Endothelial cell of umbilical vein (primary cell): ENCODE data around the gene NRG3. TPM values are rescaled to one million over a fixed set of nuclear protein-coding genes. Genes with fewer than 3 reads are reported as not detected.

Source experiments
- BruUV-seq: library from RNA; stranded (reverse); fragments of 400-500 nt; replicated peaks from 2 replicates; lab custom pipeline; 2021; lab: Mats Ljungman, UMichigan
- CTCF ChIA-PET: fragments of 300-600, 350-600 bp; sonication (Branson Sonifier 250); formaldehyde crosslinking; loops from one replicate; lab custom pipeline; 2021; ENCODE audit warnings: antibody characterized with exemption, inconsistent platforms; lab: Charles Lee
- POLR2A ChIA-PET: fragments of 300-600, 350-600 bp; sonication (Branson Sonifier 250); formaldehyde crosslinking; loops from one replicate; lab custom pipeline; 2021; ENCODE audit warnings: antibody characterized with exemption, inconsistent platforms; lab: Charles Lee
- DNase-seq: peaks from one replicate; pipeline ENCODE4 v3.0.0-alpha.2; 2011; ENCODE audit warnings: low read depth, low spot score
- FAIRE-seq: peaks from 2 replicates; lab custom pipeline; 2011; peaks lifted over from hg19 to GRCh38; lab: Jason Lieb, UNC
- H2AFZ ChIP-seq: 2 replicates; pipeline ENCODE4 v1.6.0; 2012; ENCODE audit warnings: low read depth, low read length, control low read depth, inconsistent platforms
- H3K27ac ChIP-seq: 2 replicates; pipeline ENCODE4 v1.5.1; 2011; ENCODE audit warnings: low read depth, mild to moderate bottlenecking, control low read depth, low read length, moderate library complexity; ENCODE audit not compliant: insufficient read depth
- H3K27me3 ChIP-seq, 2 experiments: 2 replicates each; pipeline versions ENCODE4 v1.6.0 to v1.6.1; 2011; ENCODE audit warnings: low read length in 2 of 2, mixed read lengths in 1 of 2; ENCODE audit not compliant: control insufficient read depth in 2 of 2, insufficient read depth in 2 of 2
- H3K36me3 ChIP-seq, 2 experiments: 2 replicates in 1 of 2; 3 replicates in 1 of 2; pipeline ENCODE4 v1.5.1; 2011; ENCODE audit warnings: low read length in 2 of 2, mild to moderate bottlenecking in 1 of 2, moderate library complexity in 1 of 2; ENCODE audit not compliant: control insufficient read depth in 2 of 2, insufficient read depth in 2 of 2; ENCODE audit errors: extremely low read depth in 1 of 2
- H3K4me1 ChIP-seq: 3 replicates; pipeline ENCODE4 v1.5.1; 2011; ENCODE audit warnings: mild to moderate bottlenecking, low read length; ENCODE audit not compliant: control insufficient read depth, insufficient read depth; ENCODE audit errors: extremely low read depth
- H3K4me2 ChIP-seq: 2 replicates; pipeline ENCODE4 v1.6.1; 2011; ENCODE audit warnings: low read length, control low read depth, mixed read lengths; ENCODE audit not compliant: insufficient read depth
- H3K4me3 ChIP-seq, 3 experiments: fragments of 200-600 bp in 1 of 3; sonication (generic), shearing (Covaris generic) in 1 of 3; replicated peaks in 1 of 3; 2 replicates each; pipeline ENCODE4 v1.5.1; 2011 to 2016; ENCODE audit warnings: control low read depth in 3 of 3, low read length in 3 of 3, mild to moderate bottlenecking in 2 of 3, inconsistent platforms in 1 of 3, low read depth in 1 of 3, moderate library complexity in 1 of 3; ENCODE audit not compliant: insufficient read depth in 1 of 3
- H3K79me2 ChIP-seq: 2 replicates; pipeline ENCODE4 v1.6.0; 2012; ENCODE audit warnings: low read length, inconsistent platforms; ENCODE audit not compliant: control insufficient read depth, insufficient read depth
- H3K9ac ChIP-seq: replicated peaks from 2 replicates; pipeline ENCODE3; 2011; ENCODE audit warnings: low read length, control low read depth; ENCODE audit not compliant: insufficient read depth; ENCODE audit errors: extremely low read depth
- H3K9me1 ChIP-seq: replicated peaks from 3 replicates; pipeline ENCODE4 v1.6.0; 2011; ENCODE audit warnings: mild to moderate bottlenecking, low read length; ENCODE audit not compliant: control insufficient read depth, insufficient read depth; ENCODE audit errors: extremely low read depth
- H3K9me3 ChIP-seq: replicated peaks from 2 replicates; pipeline ENCODE4 v1.5.1; 2012; ENCODE audit warnings: low read length, inconsistent platforms; ENCODE audit not compliant: control insufficient read depth, insufficient read depth
- H4K20me1 ChIP-seq: replicated peaks from 2 replicates; pipeline ENCODE3; 2011; ENCODE audit warnings: mild to moderate bottlenecking, low read length; ENCODE audit not compliant: control insufficient read depth, insufficient read depth; ENCODE audit errors: extremely low read depth
- GATA2 ChIP-seq: IDR thresholded peaks from 2 replicates; pipeline ENCODE4 v1.7.0; 2011; ENCODE audit warnings: low read depth, mild to moderate bottlenecking, moderate library complexity, mixed read lengths, low read length; ENCODE audit not compliant: insufficient read length, insufficient read depth
- MYC ChIP-seq: IDR thresholded peaks from one replicate; pipeline ENCODE4 v1.6.1; 2011; ENCODE audit warnings: mild to moderate bottlenecking, low read depth, low read length
- POLR2AphosphoS5 ChIP-seq: IDR thresholded peaks from 2 replicates; pipeline ENCODE4 v1.6.1; 2012; ENCODE audit warnings: low read depth, mild to moderate bottlenecking, control low read depth, low read length, moderate library complexity; ENCODE audit not compliant: insufficient read depth
- dilution Hi-C: fragments of 300-500 bp; cut with MboI; formaldehyde crosslinking; loops from one replicate; pipeline ENCODE4 v1.15.0; 2019; ENCODE audit warnings: low sequenced_read_pairs; ENCODE audit not compliant: extremely low pct_ligation_motif_present
- intact Hi-C: fragments of 100-400 bp; cut with micrococcal nuclease; formaldehyde crosslinking; loops from one replicate; pipeline ENCODE4 v1.10.0; 2022
- polyA plus RNA-seq, 4 experiments: library from polyadenylated mRNA; depleted of rRNA in 3 of 4; stranded (reverse) in 3 of 4; unstranded in 1 of 4; fragments of >200 nt; gene quantifications; 2 replicates each; pipeline versions ENCODE4 v1.2.1 to v1.2.3, GENCODE V29; 2011 to 2012; ENCODE audit warnings: missing spikeins in 1 of 4
- total RNA-seq: library from RNA; stranded (reverse); gene quantifications from 2 replicates; pipeline ENCODE4 v1.2.3, GENCODE V29; 2021
- TF ChIP-seq, protein P1 (sequence below), 2 donors: IDR thresholded peaks; 1 replicate in 1 of 2; 2 replicates in 1 of 2; pipeline ENCODE4 v1.5.1; 2011; ENCODE audit warnings: low read length in 2 of 2, mild to moderate bottlenecking in 2 of 2, moderate library complexity in 2 of 2, control low read depth in 1 of 2, inconsistent platforms in 1 of 2, low read depth in 1 of 2; ENCODE audit not compliant: insufficient read depth in 1 of 2; ENCODE audit errors: extremely low read depth in 1 of 2

Gene NRG3
- total and polyA plus RNA-seq, 2 donors (not counting 3 experiments of a cell fraction or from before 2014, with no cell fraction given): 1.9 to 3.9 TPM

DNA sequence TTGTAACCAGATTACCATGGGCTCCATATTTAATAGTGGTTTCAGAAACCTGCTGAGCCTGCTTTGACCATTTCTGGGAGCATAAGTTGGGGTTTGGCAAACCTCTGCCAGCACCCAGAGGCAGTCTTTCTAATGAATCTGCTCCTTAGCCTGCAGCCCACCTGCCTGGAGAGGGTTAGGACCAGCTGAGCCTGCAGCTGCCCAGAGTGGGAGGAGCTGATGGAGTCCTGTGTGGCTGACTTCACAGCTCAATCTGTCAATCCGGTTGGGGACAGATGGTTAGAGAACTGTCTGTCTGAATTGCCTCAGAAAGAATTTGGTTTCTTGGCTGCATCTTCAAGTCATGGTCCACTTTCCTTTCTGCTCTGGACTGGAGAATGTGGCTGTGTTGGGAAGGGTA lies 444.6 kb downstream of the NRG3 start:
- Histone ChIP-seq H3K79me2 (no peaks in the 10 kb centered on the region), H3K4me1 (no peaks in the 10 kb centered on the region), H3K27me3 (no peaks in the 10 kb centered on the region), H3K36me3 (no peaks in the 10 kb centered on the region), H3K27ac (no peak overlapping the region), H3K9me1 (no peaks in the 10 kb centered on the region), H3K4me2 (no peak overlapping the region), H3K9ac (no peak overlapping the region), H4K20me1 (no peaks in the 10 kb centered on the region), H3K4me3 (no peak overlapping the region), H3K9me3 (no peaks in the 10 kb centered on the region), H2AFZ (no peak overlapping the region)
- CTCF ChIA-PET: no interaction called here
- dilution Hi-C loops (no loop called here), intact Hi-C loops (no loop called here)
- no TSS peak for BruUV-seq
- DNase-seq: no peak
- no peak for FAIRE-seq
- TF ChIP-seq POLR2AphosphoS5: no peak
- no peak for TF ChIP-seq GATA2
- POLR2A ChIA-PET: no interaction called here

- no peaks in the 10 kb centered on the region for H3K36me3 ChIP-seq
- POLR2A ChIA-PET: no interaction called here
- no peak overlapping the region for H3K9ac ChIP-seq
- CTCF ChIA-PET: no interaction called here
- dilution Hi-C loops: no loop called here
- H3K4me1 ChIP-seq: no peaks in the 10 kb centered on the region
- H4K20me1 ChIP-seq: no peaks in the 10 kb centered on the region
- no peak overlapping the region for H3K4me2 ChIP-seq
- H3K9me3 ChIP-seq: no peaks in the 10 kb centered on the region
- DNase-seq: no peak
- H3K27ac ChIP-seq: no peak overlapping the region
- BruUV-seq: no TSS peak
- H3K4me3 ChIP-seq: no peak overlapping the region
- H3K27me3 ChIP-seq: no peaks in the 10 kb centered on the region
- no peak for TF ChIP-seq MYC
- TF ChIP-seq, protein P1, sequence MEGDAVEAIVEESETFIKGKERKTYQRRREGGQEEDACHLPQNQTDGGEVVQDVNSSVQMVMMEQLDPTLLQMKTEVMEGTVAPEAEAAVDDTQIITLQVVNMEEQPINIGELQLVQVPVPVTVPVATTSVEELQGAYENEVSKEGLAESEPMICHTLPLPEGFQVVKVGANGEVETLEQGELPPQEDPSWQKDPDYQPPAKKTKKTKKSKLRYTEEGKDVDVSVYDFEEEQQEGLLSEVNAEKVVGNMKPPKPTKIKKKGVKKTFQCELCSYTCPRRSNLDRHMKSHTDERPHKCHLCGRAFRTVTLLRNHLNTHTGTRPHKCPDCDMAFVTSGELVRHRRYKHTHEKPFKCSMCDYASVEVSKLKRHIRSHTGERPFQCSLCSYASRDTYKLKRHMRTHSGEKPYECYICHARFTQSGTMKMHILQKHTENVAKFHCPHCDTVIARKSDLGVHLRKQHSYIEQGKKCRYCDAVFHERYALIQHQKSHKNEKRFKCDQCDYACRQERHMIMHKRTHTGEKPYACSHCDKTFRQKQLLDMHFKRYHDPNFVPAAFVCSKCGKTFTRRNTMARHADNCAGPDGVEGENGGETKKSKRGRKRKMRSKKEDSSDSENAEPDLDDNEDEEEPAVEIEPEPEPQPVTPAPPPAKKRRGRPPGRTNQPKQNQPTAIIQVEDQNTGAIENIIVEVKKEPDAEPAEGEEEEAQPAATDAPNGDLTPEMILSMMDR (IDR thresholded peaks at IDR 0.05; ENCODE audit: extremely low read depth in 1 of 2, insufficient read depth in 1 of 2, low read depth in 1 of 2, low read length in 2 of 2): no peak
- no peaks in the 10 kb centered on the region for H3K79me2 ChIP-seq
- no peak for FAIRE-seq
- no peak overlapping the region for H2AFZ ChIP-seq
- intact Hi-C loops: no loop called here
- H3K9me1 ChIP-seq: no peaks in the 10 kb centered on the region
These were observed 446.7 kb downstream of the NRG3 start for GRCh38 chr10:82321724-82322123.
